Measurements from ENCODE around the gene TET3. TPM values are rescaled to one million over a fixed set of nuclear protein-coding genes. Genes with fewer than 3 reads are reported as not detected.

TET3 gene
- total RNA-seq, 1 donor from 2014 or later, result 6.2 TPM

DNA sequence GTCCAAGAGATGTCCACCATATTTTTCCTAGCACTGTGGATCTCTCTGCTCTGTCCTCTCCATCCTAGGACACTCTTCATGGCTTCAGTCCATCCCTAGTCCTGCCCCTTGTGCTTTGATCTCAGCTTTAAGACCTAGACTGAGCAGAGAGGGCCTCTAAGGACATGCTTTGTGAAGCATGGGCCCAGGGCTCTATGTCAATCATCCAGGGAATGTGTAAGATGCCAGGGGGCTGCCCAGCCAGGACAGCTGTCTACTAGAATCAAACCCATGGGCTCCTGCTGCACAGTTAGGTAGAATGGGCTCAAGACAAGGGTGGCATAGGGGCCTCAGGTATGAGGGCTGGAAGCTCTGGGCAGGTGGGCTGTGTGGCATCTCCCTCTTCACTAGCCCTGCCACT lies 24.9 kb downstream of the TET3 start:
- Histone ChIP-seq H3K4me1 (peaks cover 17% of the 10 kb centered on the region), H3K79me2 (ENCODE audit: low read depth) (peaks cover 42% of the 10 kb centered on the region), H3K27ac (no peak overlapping the region), H3F3A (ENCODE audit: low read depth) (peaks cover 13% of the 10 kb centered on the region), H4K20me1 (ENCODE audit: low read depth) (peaks cover 89% of the 10 kb centered on the region), H2AFZ (replicated peaks) (no peak overlapping the region), H3K4me3 (no peak overlapping the region), H3K9ac (no peak overlapping the region), H3K27me3 (peaks cover 59% of the 10 kb centered on the region), H3K9me3 (ENCODE audit: low read depth) (no peaks in the 10 kb centered on the region), H3K4me2 (no peak overlapping the region), H3K36me3 (no peaks in the 10 kb centered on the region)
- Mint-ChIP-seq H3K9me3 (no peaks in the 10 kb centered on the region), H3K27ac (peak overlapping the region; percentile 80), H3K27me3 (ENCODE audit: insufficient read depth, low read depth) (peaks cover 9% of the 10 kb centered on the region), H3K4me1 (peaks cover 58% of the 10 kb centered on the region), H3K4me3 (peak overlapping the region; percentile 75), H3K36me3 (peaks cover 12% of the 10 kb centered on the region)
- TF ChIP-seq, protein P1, sequence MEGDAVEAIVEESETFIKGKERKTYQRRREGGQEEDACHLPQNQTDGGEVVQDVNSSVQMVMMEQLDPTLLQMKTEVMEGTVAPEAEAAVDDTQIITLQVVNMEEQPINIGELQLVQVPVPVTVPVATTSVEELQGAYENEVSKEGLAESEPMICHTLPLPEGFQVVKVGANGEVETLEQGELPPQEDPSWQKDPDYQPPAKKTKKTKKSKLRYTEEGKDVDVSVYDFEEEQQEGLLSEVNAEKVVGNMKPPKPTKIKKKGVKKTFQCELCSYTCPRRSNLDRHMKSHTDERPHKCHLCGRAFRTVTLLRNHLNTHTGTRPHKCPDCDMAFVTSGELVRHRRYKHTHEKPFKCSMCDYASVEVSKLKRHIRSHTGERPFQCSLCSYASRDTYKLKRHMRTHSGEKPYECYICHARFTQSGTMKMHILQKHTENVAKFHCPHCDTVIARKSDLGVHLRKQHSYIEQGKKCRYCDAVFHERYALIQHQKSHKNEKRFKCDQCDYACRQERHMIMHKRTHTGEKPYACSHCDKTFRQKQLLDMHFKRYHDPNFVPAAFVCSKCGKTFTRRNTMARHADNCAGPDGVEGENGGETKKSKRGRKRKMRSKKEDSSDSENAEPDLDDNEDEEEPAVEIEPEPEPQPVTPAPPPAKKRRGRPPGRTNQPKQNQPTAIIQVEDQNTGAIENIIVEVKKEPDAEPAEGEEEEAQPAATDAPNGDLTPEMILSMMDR (IDR thresholded peaks at IDR 0.05), result no peak
- TF ChIP-seq EZH2 (IDR thresholded peaks at IDR 0.05) (no peak), EZH2phosphoT487 (IDR thresholded peaks at IDR 0.05) (no peak)
- no peak for DNase-seq (ENCODE audit: low spot score)

DNA sequence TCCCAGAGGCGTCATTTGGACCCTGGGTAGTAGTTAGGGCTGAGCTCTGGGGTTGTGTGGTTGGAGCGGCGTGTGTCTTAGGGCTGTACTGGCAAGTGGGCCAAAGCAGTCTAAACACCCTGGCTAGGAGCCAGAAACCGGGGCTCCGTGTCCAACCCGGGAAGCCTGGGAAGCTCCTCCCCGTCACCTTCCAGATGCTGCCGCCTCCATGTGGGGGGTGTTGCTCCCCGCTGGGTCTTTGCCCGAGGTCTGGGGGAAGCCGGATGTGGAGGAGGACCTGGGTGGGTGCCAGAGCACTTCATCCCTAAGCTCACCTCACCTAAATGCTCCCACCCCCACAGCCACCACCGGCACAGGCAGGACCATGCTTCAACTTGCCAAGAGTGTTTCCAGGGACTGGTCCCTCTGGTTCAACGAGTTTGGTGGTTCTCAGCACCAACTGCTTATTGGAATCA lies 25.4 kb downstream of the TET3 start:
- Histone ChIP-seq H4K20me1 (ENCODE audit: low read depth) (peaks cover 89% of the 10 kb centered on the region), H3K36me3 (no peaks in the 10 kb centered on the region), H3F3A (ENCODE audit: low read depth) (peaks cover 13% of the 10 kb centered on the region), H3K27me3 (peaks cover 53% of the 10 kb centered on the region), H3K4me1 (peaks cover 13% of the 10 kb centered on the region), H3K9me3 (ENCODE audit: low read depth) (no peaks in the 10 kb centered on the region), H3K4me2 (no peak overlapping the region), H3K27ac (no peak overlapping the region), H3K9ac (no peak overlapping the region), H3K4me3 (no peak overlapping the region), H3K79me2 (ENCODE audit: low read depth) (peaks cover 38% of the 10 kb centered on the region), H2AFZ (replicated peaks) (no peak overlapping the region)
- H3K4me3 Mint-ChIP-seq, result no peak overlapping the region
- H3K27ac Mint-ChIP-seq, result no peak overlapping the region
- TF ChIP-seq EZH2phosphoT487 (IDR thresholded peaks at IDR 0.05), result no peak
- no peak for TF ChIP-seq EZH2 (IDR thresholded peaks at IDR 0.05)
- TF ChIP-seq, protein P1 (IDR thresholded peaks at IDR 0.05), result no peak
- no peaks in the 10 kb centered on the region for H3K9me3 Mint-ChIP-seq
- H3K36me3 Mint-ChIP-seq, result peaks cover 12% of the 10 kb centered on the region
- DNase-seq (ENCODE audit: low spot score), result no peak
- peaks cover 9% of the 10 kb centered on the region for H3K27me3 Mint-ChIP-seq (ENCODE audit: insufficient read depth, low read depth)
- H3K4me1 Mint-ChIP-seq, result peaks cover 53% of the 10 kb centered on the region

DNA sequence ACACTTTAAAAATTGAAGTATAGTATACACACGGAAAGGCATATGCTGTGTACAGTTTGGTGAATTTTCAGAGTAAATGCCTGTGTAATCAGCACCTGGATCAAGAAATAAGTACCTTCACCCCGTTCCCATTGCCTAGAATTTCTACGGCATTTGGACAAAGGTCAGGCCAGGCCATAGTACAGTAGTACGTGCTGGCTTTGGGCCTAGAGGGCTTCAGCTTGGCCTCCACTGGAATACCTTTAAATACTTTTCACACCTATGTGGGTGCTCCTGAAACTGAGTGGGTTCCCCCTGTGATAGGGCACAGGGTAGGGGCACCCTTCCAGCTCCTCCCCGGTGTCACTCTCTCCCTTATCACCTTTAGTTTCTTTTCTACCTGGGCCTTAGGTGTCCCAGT lies 26.5 kb downstream of the TET3 start:
- H3K36me3 ChIP-seq, result no peaks in the 10 kb centered on the region
- peaks cover 42% of the 10 kb centered on the region for H3K27me3 ChIP-seq
- DNase-seq (ENCODE audit: low spot score), result no peak
- no peak overlapping the region for H3K27ac Mint-ChIP-seq
- no peak overlapping the region for H3K4me3 ChIP-seq
- TF ChIP-seq EZH2phosphoT487 (IDR thresholded peaks at IDR 0.05) (no peak), EZH2 (IDR thresholded peaks at IDR 0.05) (no peak)
- TF ChIP-seq, protein P1 (IDR thresholded peaks at IDR 0.05), result no peak
- H3K9ac ChIP-seq, result no peak overlapping the region
- H3F3A ChIP-seq (ENCODE audit: low read depth), result peaks cover 13% of the 10 kb centered on the region
- H3K79me2 ChIP-seq (ENCODE audit: low read depth), result peaks cover 31% of the 10 kb centered on the region
- peaks cover 80% of the 10 kb centered on the region for H4K20me1 ChIP-seq (ENCODE audit: low read depth)
- H3K36me3 Mint-ChIP-seq, result peaks cover 8% of the 10 kb centered on the region
- no peak overlapping the region for H3K4me3 Mint-ChIP-seq
- no peak overlapping the region for H3K4me2 ChIP-seq
- peaks cover 9% of the 10 kb centered on the region for H3K27me3 Mint-ChIP-seq (ENCODE audit: insufficient read depth, low read depth)
- H3K4me1 ChIP-seq, result peaks cover 13% of the 10 kb centered on the region
- H3K27ac ChIP-seq, result no peak overlapping the region
- no peak overlapping the region for H2AFZ ChIP-seq (replicated peaks)
- no peaks in the 10 kb centered on the region for H3K9me3 ChIP-seq (ENCODE audit: low read depth)
- H3K4me1 Mint-ChIP-seq, result peaks cover 43% of the 10 kb centered on the region
- no peaks in the 10 kb centered on the region for H3K9me3 Mint-ChIP-seq
